HUDEP-2 (cell line): ENCODE measurements around the gene UNC119.
A peak's percentile ranks its signal among the peaks of the same experiment; 100 is the strongest.

ENCODE experiments used
- DNase-seq, 76 experiments: peaks; one replicate each; lab custom pipeline; 2025; ENCODE audit not compliant: unreplicated experiment in 76 of 76; lab: John Stamatoyannopoulos, UW

Gene UNC119

GRCh38 chr17:28573521-28573920 lies 21.1 kb upstream of the UNC119 start:
- no peak for DNase-seq

- no peak for DNase-seq
Measured at GRCh38 chr17:28573040-28573380, 20.6 kb upstream of the UNC119 start.

GRCh38 chr17:28572259-28573039 lies 20.0 kb upstream of the UNC119 start:
- peak in 2 of 76 experiments; percentile 4 to 42 for DNase-seq

GRCh38 chr17:28571361-28572122 lies 19.1 kb upstream of the UNC119 start, which contains the start of gene PIGS:
TSS of gene PIGS (minus strand) at chr17:28571524. CDS start at chr17:28571496, 28 bp downstream.
- DNase-seq, result peak in 74 of 76 experiments; percentile 45 to 94 (median 86)

- DNase-seq, result peak in 41 of 76 experiments; percentile 3 to 48 (median 23)
Measured at GRCh38 chr17:28570716-28571360, 18.4 kb upstream of the UNC119 start.

GRCh38 chr17:28569446-28569845 lies 17.0 kb upstream of the UNC119 start:
- DNase-seq, result no peak

GRCh38 chr17:28567604-28568003 lies 15.2 kb upstream of the UNC119 start:
- DNase-seq, result no peak

- DNase-seq, result no peak
Measured at GRCh38 chr17:28563475-28563874, 11.1 kb upstream of the UNC119 start.

- no peak for DNase-seq
Measured at GRCh38 chr17:28555022-28555421, 2.6 kb upstream of the UNC119 start.

- DNase-seq, result no peak
Measured at GRCh38 chr17:28554565-28554964, 2.1 kb upstream of the UNC119 start.

- DNase-seq, result no peak
Measured at GRCh38 chr17:28553000-28553505, 629 bp upstream of the UNC119 start.

GRCh38 chr17:28551421-28552175 lies 826 bp downstream of the UNC119 start:
- no peak for DNase-seq

GRCh38 chr17:28550858-28551257 lies 1.6 kb downstream of the UNC119 start:
- DNase-seq, result no peak

GRCh38 chr17:28549236-28550132 lies 2.9 kb downstream of the UNC119 start:
- DNase-seq, result no peak

GRCh38 chr17:28548417-28549130 lies 3.9 kb downstream of the UNC119 start:
- DNase-seq, result no peak

- peak in 73 of 76 experiments; percentile 17 to 85 (median 70) for DNase-seq
Measured at GRCh38 chr17:28547623-28548416, 4.6 kb downstream of the UNC119 start.

GRCh38 chr17:28547096-28547622 lies 5.3 kb downstream of the UNC119 start:
- no peak for DNase-seq
